Trophoblast cell (in vitro differentiated cells and primary cell): ENCODE data around the gene BTBD6.

Source experiments
- DNase-seq, 2 donors: peaks; one replicate each; pipeline ENCODE4 v3.0.0-alpha.2; 2016
- H2AFZ ChIP-seq: 2 replicates; pipeline ENCODE4 v1.6.1; 2013; ENCODE audit warnings: low read length, moderate library complexity, mild to moderate bottlenecking; ENCODE audit not compliant: insufficient read depth, poor library complexity
- H2AK5ac ChIP-seq: 2 replicates; pipeline ENCODE4 v1.6.1; 2013; ENCODE audit warnings: mild to moderate bottlenecking, low read length
- H2BK120ac ChIP-seq: 2 replicates; pipeline ENCODE4 v1.6.1; 2013; ENCODE audit warnings: low read length, mild to moderate bottlenecking, moderate library complexity; ENCODE audit not compliant: insufficient read depth, poor library complexity
- H2BK12ac ChIP-seq: 2 replicates; pipeline ENCODE4 v1.6.1; 2013; ENCODE audit warnings: mild to moderate bottlenecking, low read length, moderate library complexity
- H2BK5ac ChIP-seq: 2 replicates; pipeline ENCODE4 v1.6.1; 2013; ENCODE audit warnings: low read length, low read depth, moderate library complexity, mild to moderate bottlenecking; ENCODE audit not compliant: poor library complexity
- H3K14ac ChIP-seq: 2 replicates; pipeline ENCODE4 v1.6.1; 2013; ENCODE audit warnings: mild to moderate bottlenecking, low read length
- H3K18ac ChIP-seq: 2 replicates; pipeline ENCODE4 v1.6.1; 2013; ENCODE audit warnings: mild to moderate bottlenecking, low read length
- H3K23ac ChIP-seq: 2 replicates; pipeline ENCODE4 v1.6.1; 2013; ENCODE audit warnings: low read length
- H3K27ac ChIP-seq: 2 replicates; pipeline ENCODE4 v1.5.1; 2013; ENCODE audit warnings: low read depth, mild to moderate bottlenecking, inconsistent platforms, low read length, moderate library complexity
- H3K27me3 ChIP-seq: 2 replicates; pipeline ENCODE4 v1.6.1; 2013; ENCODE audit warnings: inconsistent platforms, mild to moderate bottlenecking, low read length, moderate library complexity; ENCODE audit not compliant: insufficient read depth
- H3K36me3 ChIP-seq, 2 experiments: 1 replicate in 1 of 2; 2 replicates in 1 of 2; pipeline ENCODE4 v1.6.1; 2013; ENCODE audit warnings: low read length in 2 of 2, mild to moderate bottlenecking in 2 of 2, moderate library complexity in 1 of 2; ENCODE audit not compliant: insufficient read depth in 2 of 2, control insufficient read depth in 1 of 2
- H3K4ac ChIP-seq: 2 replicates; pipeline ENCODE4 v1.6.1; 2013; ENCODE audit warnings: low read depth, mild to moderate bottlenecking, low read length, moderate library complexity
- H3K4me1 ChIP-seq, 2 experiments: 1 replicate in 1 of 2; 2 replicates in 1 of 2; pipeline ENCODE4 v1.6.1; 2013; ENCODE audit warnings: low read length in 2 of 2, mild to moderate bottlenecking in 2 of 2, moderate library complexity in 1 of 2; ENCODE audit not compliant: insufficient read depth in 2 of 2, control insufficient read depth in 1 of 2
- H3K4me2 ChIP-seq: 2 replicates; pipeline ENCODE4 v1.6.1; 2013; ENCODE audit warnings: inconsistent platforms, mild to moderate bottlenecking, low read length, moderate library complexity
- H3K4me3 ChIP-seq: 2 replicates; pipeline ENCODE4 v1.5.1; 2013; ENCODE audit warnings: mild to moderate bottlenecking, low read depth, low read length, inconsistent platforms
- H3K79me1 ChIP-seq: one replicate; pipeline ENCODE4 v1.6.1; 2013; ENCODE audit warnings: low read length
- H3K79me2 ChIP-seq: 2 replicates; pipeline ENCODE4 v1.6.1; 2013; ENCODE audit warnings: low read length, mild to moderate bottlenecking; ENCODE audit not compliant: control insufficient read depth, insufficient read depth, poor library complexity
- H3K9ac ChIP-seq: 2 replicates; pipeline ENCODE4 v1.6.1; 2013; ENCODE audit warnings: mild to moderate bottlenecking, low read length
- H3K9me3 ChIP-seq: 2 replicates; pipeline ENCODE4 v1.6.1; 2013; ENCODE audit warnings: low read depth, mild to moderate bottlenecking, control low read depth, inconsistent platforms, low read length; ENCODE audit not compliant: insufficient read depth
- H4K12ac ChIP-seq: 2 replicates; pipeline ENCODE4 v1.6.1; 2013; ENCODE audit warnings: low read depth, mild to moderate bottlenecking, low read length, moderate library complexity
- H4K8ac ChIP-seq: 2 replicates; pipeline ENCODE4 v1.6.1; 2013; ENCODE audit warnings: low read depth, mild to moderate bottlenecking, low read length, moderate library complexity
- H4K91ac ChIP-seq: one replicate; pipeline ENCODE4 v1.6.1; 2013; ENCODE audit warnings: low read depth, mild to moderate bottlenecking, low read length, moderate library complexity
- WGBS: extraction: QIAGEN DNeasy Blood & Tissue Kit; methylation state at CpG from one replicate; pipeline ENCODE4 v1.1.7; 2013; ENCODE audit warnings: missing lambda C conversion rate; ENCODE audit not compliant: insufficient read length, insufficient coverage; ENCODE audit errors: extremely low coverage; 5-methylcytosine and 5-hydroxymethylcytosine counted together

BTBD6 gene

GRCh38 chr14:105272623-105273022 lies 24.3 kb downstream of the BTBD6 start:
- H2BK120ac ChIP-seq = no peak overlapping the region
- no peak overlapping the region for H3K4ac ChIP-seq
- H2AFZ ChIP-seq = no peak overlapping the region
- H3K18ac ChIP-seq = no peak overlapping the region
- H3K27me3 ChIP-seq = no peaks in the 10 kb centered on the region
- H3K4me1 ChIP-seq = peaks cover 4 to 7% of the 10 kb centered on the region in 2 experiments
- no peak for DNase-seq
- H2BK12ac ChIP-seq = no peak overlapping the region
- no CpG with 5 or more reads among the region's 15 CpGs for WGBS
- no peak overlapping the region for H2BK5ac ChIP-seq
- H3K4me3 ChIP-seq = no peak overlapping the region
- H3K9ac ChIP-seq = no peak overlapping the region
- H2AK5ac ChIP-seq = no peak overlapping the region
- no peak overlapping the region for H3K4me2 ChIP-seq
- no peak overlapping the region for H4K12ac ChIP-seq
- peaks cover 3% of the 10 kb centered on the region for H3K9me3 ChIP-seq
- H4K8ac ChIP-seq = no peak overlapping the region
- H3K14ac ChIP-seq = no peak overlapping the region
- no peak overlapping the region for H4K91ac ChIP-seq
- no peak overlapping the region for H3K27ac ChIP-seq
- no peak overlapping the region for H3K23ac ChIP-seq
- peaks cover 0 to 10% of the 10 kb centered on the region in 2 experiments for H3K36me3 ChIP-seq
- H3K79me1 ChIP-seq = peaks cover 2% of the 10 kb centered on the region
- no peaks in the 10 kb centered on the region for H3K79me2 ChIP-seq

GRCh38 chr14:105273062-105273461 lies 24.7 kb downstream of the BTBD6 start:
- Histone ChIP-seq H3K4me1 (peaks cover 4 to 7% of the 10 kb centered on the region in 2 experiments), H3K27me3 (no peaks in the 10 kb centered on the region), H2BK12ac (no peak overlapping the region), H2AK5ac (no peak overlapping the region), H3K4me2 (no peak overlapping the region), H3K27ac (no peak overlapping the region), H4K12ac (peak overlapping the region; percentile 71), H3K79me2 (no peaks in the 10 kb centered on the region), H3K23ac (no peak overlapping the region), H3K4ac (no peak overlapping the region), H3K4me3 (no peak overlapping the region), H4K8ac (no peak overlapping the region), H3K79me1 (peaks cover 2% of the 10 kb centered on the region), H3K18ac (peak overlapping the region; percentile 56), H3K36me3 (peaks cover 0 to 10% of the 10 kb centered on the region in 2 experiments), H2BK120ac (no peak overlapping the region), H2BK5ac (no peak overlapping the region), H2AFZ (no peak overlapping the region), H4K91ac (no peak overlapping the region), H3K9me3 (peaks cover 3% of the 10 kb centered on the region), H3K9ac (no peak overlapping the region), H3K14ac (no peak overlapping the region)
- peak in 1 of 2 donors; percentile 46 for DNase-seq
- no CpG with 5 or more reads among the region's 12 CpGs for WGBS

GRCh38 chr14:105274637-105275036 lies 26.3 kb downstream of the BTBD6 start:
- no peak overlapping the region for H3K18ac ChIP-seq
- H4K12ac ChIP-seq = no peak overlapping the region
- H3K4me1 ChIP-seq = peaks cover 4 to 7% of the 10 kb centered on the region in 2 experiments
- peaks cover 2% of the 10 kb centered on the region for H3K79me1 ChIP-seq
- H2AFZ ChIP-seq = no peak overlapping the region
- no peak overlapping the region for H3K4me2 ChIP-seq
- no peak overlapping the region for H3K4me3 ChIP-seq
- H3K27ac ChIP-seq = no peak overlapping the region
- H3K27me3 ChIP-seq = no peaks in the 10 kb centered on the region
- no peak overlapping the region for H2AK5ac ChIP-seq
- peaks cover 3% of the 10 kb centered on the region for H3K9me3 ChIP-seq
- H3K4ac ChIP-seq = no peak overlapping the region
- DNase-seq = no peak
- H4K91ac ChIP-seq = no peak overlapping the region
- H3K14ac ChIP-seq = no peak overlapping the region
- no peak overlapping the region for H2BK12ac ChIP-seq
- no peak overlapping the region for H3K23ac ChIP-seq
- H2BK120ac ChIP-seq = no peak overlapping the region
- no peak overlapping the region for H2BK5ac ChIP-seq
- no peak overlapping the region for H4K8ac ChIP-seq
- peaks cover 0 to 10% of the 10 kb centered on the region in 2 experiments for H3K36me3 ChIP-seq
- no peaks in the 10 kb centered on the region for H3K79me2 ChIP-seq
- WGBS = no CpG with 5 or more reads among the region's 6 CpGs
- no peak overlapping the region for H3K9ac ChIP-seq

- DNase-seq = peak; percentile 70 to 88
- Histone ChIP-seq H3K9me3 (peaks cover 3% of the 10 kb centered on the region), H3K27me3 (no peaks in the 10 kb centered on the region), H3K23ac (no peak overlapping the region), H3K36me3 (peaks cover 0 to 10% of the 10 kb centered on the region in 2 experiments), H2AFZ (no peak overlapping the region), H3K4me3 (no peak overlapping the region), H2BK120ac (no peak overlapping the region), H3K9ac (no peak overlapping the region), H3K79me1 (peaks cover 2% of the 10 kb centered on the region), H2BK12ac (no peak overlapping the region), H2AK5ac (no peak overlapping the region), H3K4ac (no peak overlapping the region), H4K12ac (peak overlapping the region; percentile 24), H4K8ac (no peak overlapping the region), H3K4me2 (no peak overlapping the region), H3K14ac (peak overlapping the region; percentile 18), H3K4me1 (peaks cover 4 to 7% of the 10 kb centered on the region in 2 experiments), H3K18ac (peak overlapping the region; percentile 80), H3K27ac (no peak overlapping the region), H2BK5ac (no peak overlapping the region), H3K79me2 (no peaks in the 10 kb centered on the region), H4K91ac (no peak overlapping the region)
- no CpG with 5 or more reads among the region's 16 CpGs for WGBS
Observed at GRCh38 chr14:105275267-105275946, 27.1 kb downstream of the BTBD6 start.
